ENCODE data around the gene AHSA1.

Gene AHSA1

DNA sequence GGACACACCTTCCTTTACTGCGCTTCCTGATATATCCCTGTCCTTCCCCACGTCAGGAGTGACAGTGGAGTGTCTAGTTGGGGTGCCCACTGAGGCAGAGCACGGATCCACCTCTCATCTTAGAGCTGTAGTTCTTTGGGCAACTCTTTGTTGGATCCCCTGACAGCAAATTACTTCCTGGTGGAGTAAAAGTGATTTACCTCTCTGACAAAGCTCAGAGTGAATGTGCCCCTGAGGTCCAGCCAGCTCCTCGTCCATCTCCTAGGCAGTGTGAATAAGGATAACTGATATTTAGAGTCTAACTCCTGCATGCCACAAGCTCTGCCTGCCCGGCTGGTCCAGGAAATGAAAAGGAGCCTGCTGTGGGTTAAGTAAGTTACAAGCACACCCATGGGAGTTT is 16.0 kb downstream of the AHSA1 start:
- DNase-seq (ENCODE audit: low spot score) = no peak

DNA sequence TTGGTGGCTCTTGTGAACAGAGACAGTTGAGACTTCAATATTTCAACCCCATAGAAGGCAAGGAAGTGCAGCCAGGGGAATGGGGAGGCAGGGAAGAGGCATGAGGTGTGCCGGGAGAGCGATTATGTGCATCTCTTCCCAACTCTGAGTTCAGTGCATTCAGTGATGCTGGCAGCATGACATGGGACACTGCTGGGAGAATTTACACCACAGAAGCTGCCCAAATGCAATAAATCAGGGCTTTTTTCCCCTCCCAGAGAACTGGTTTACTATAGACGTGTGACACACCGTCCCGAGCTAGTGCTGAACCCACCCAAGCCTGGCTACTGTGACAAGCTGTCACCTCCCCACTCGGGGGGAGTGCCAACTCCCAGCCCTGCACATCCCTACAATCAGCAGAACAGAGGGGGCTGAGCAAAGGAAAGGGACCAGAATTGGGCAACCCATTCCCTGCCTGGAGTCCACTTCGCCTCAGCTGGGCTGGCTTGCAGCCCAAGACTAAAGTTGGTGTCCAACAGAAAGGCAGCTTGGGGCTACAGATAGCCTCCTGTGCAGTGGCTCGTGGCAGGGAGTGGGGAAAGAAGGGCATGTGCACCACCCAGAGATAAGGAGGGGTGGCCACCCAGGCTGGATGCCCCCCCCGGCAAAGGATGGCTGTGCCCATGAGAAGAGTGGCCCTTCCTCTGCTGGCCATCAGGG is 16.7 kb downstream of the AHSA1 start:
- DNase-seq (ENCODE audit: low spot score) = no peak

DNA sequence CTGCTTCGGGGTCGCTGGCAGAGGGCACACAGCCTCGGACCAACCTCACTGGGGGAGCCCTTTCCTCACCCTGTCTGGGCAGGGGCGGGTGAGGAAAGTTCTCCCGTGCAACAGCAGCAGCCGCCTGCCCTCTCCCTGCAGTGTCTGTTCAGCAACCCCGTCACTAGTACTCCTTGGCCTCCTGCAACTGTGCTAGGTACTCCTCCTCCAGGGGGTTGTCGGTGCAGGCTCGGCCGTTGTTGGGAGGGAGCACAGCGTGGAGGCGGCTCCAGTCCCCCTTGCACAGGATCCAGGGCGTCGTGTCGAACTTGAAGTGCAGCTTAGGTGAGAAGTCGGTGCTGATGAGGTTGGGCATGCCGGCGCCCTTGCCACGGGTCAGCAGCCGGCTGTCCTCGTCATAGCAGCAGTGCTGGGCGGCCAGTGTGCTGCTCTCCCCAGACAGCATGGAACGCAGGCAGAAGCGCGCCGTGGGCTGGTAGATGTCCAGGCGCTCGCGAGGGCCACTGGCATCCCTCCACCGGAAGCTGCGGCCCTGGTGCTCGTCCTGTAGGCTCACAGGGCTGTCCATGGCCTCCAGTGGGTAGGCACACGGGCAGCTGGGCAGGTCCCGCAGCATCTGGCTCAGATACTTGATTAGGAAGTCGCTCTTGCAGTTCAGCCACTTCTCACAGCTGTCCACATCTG is 17.7 kb downstream of the AHSA1 start:
- no peak for DNase-seq (ENCODE audit: low spot score)

DNA sequence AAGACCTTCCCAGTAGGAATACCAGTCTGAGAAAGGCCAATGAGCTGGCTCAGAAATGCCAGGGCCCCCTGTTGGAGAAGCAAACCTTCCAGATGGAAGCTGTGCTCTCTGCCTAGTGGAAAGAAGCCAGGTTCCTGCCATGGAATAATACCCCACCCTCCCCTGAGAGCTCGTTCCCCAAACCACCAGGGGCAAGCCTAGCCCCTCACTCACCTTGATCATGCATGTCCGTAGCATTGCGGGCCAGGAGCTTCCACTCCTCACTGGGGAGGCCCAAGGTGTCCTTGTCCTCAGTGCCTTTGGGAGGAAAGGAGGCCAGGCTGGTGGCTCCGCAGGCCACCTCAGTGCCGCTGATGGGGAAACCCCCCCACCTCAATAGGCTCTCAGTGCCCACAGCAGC is 20.1 kb downstream of the AHSA1 start:
- no peak for DNase-seq (ENCODE audit: low spot score)

DNA sequence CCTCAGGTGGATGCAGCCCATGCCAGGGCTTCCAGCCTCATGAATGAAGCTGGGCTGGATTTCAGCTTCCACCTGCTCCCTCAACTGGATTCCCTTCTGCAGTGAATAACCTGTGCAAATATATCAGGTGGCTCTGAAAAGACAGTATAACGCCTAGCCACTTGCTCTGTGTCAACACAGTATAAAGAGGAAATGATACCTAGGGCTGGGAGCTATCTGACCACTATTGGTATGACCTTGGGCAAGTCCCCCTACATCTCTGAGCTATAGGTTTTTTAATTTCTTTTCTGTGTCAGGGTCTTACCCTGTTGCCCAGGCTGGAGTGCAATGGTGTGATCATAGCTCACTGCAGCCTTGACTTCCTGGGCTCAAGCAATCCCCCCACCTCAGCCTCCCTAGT is 20.9 kb downstream of the AHSA1 start:
- no peak for DNase-seq (ENCODE audit: low spot score)

DNA sequence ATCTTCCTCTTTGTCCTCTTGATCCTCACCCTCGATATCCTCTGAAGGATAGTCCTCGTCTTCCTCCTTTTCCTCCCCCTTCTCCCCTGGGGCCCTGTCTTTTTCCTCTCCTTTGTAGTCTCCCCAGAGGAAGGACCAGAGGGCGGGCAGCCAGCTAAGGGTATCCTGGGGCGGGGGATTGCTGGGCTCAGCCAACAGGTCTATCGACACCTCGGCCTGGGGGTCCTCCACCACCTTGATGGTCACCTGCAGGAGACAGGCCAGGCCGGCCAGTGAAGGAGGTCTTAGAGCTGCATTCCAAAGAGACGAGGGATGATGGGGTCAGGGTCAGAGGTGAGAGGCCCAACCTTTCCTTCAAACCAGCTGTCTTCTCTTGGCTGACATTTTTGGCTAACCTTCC is 24.5 kb downstream of the AHSA1 start:
- DNase-seq (ENCODE audit: low spot score) = no peak

DNA sequence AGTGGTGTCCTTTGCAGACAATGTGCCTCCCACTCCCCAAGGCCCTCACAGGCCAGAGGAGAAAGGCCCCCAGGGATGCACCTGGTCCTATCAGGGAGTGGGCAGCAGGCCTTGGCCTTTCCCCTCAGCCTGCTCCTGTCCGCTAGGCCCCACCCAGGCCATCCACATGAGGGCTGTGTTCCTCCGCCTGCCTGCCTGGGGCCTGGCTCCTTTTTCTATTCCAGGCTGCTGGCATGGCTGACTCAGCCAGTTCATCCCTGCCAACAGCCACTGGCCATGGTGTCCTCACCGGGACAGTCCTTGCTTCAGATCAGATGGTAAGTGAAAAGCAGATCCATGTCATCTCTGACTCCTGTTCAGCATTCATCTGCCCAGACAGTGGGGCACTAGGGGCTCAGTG is 27.4 kb downstream of the AHSA1 start:
- DNase-seq (ENCODE audit: low spot score) = no peak

DNA sequence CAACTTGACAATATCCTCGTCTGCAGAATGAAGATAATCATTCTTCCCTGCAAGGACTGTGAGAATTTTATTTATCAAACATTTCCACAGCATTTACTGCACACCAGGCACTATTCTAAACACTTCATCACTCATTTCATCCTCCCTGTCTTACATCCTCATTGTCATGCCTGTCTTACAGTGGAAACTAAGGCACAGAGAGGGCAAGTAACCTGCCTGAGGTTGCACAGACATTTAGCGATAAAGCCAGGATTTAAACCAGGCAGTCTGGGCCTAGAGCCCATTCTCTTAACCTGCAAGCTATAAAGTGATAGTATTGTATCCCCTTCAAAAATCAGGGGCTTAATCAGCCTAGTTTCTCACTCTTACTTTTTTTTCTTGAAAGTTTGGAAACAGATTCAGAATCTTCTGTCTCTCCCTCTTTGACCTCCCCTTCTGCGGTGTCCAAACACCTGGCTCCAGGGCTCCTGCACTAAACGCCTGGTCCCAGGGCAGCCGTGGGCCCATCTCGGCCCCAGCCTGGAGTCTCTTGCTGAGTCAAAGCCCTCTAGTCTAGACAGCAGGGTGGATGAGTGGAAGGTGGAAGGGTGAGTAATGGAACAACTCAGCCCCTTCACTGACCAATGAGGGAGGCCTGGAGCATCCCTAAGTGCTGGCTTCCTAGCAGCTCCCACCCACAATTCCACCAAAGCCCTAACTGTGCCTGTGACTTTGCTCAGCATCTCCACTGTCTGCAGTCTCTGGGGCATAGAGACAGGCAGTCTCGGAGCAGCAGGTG is 28.2 kb downstream of the AHSA1 start:
- no peak for DNase-seq (ENCODE audit: low spot score)

DNA sequence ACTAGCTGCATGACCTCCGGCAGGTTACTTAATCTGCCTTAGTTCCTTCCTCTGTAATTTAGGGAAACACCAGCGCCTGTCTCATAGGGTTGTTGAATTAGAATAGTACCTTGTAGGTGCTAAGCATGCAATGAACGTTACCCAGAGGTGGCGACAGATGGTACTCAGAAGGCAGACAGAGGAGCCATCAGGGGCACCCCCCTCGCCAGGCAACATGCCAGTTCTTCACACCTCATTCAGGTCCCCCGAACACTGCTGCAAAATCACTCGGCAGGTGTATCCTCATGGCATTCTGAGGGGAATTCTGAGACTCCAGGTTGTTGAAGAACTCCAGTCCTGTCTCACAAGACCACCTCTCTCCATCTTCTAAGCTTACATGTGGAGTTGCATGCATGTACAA is 30.7 kb downstream of the AHSA1 start:
- no peak for DNase-seq (ENCODE audit: low spot score)

DNA sequence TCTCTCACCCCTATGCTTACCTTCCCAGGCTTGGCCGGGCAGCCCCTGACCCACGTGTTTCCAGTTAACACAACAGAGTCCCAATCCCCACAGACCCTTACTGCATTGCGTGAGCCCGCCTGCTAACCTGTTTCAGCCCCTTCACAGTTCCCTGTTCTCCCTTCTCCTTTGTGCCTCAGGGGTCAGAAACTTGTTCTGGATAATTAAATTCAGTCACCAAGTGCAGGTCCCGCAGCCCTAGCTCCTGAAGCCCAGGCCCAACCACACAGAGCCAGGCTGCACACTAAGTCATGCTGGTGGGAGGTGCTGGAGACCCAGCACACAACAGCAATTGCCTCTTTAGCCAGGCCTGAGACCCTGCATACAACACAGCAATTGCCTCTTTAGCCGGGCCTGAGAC is 31.1 kb downstream of the AHSA1 start:
- DNase-seq (ENCODE audit: low spot score) = no peak

DNA sequence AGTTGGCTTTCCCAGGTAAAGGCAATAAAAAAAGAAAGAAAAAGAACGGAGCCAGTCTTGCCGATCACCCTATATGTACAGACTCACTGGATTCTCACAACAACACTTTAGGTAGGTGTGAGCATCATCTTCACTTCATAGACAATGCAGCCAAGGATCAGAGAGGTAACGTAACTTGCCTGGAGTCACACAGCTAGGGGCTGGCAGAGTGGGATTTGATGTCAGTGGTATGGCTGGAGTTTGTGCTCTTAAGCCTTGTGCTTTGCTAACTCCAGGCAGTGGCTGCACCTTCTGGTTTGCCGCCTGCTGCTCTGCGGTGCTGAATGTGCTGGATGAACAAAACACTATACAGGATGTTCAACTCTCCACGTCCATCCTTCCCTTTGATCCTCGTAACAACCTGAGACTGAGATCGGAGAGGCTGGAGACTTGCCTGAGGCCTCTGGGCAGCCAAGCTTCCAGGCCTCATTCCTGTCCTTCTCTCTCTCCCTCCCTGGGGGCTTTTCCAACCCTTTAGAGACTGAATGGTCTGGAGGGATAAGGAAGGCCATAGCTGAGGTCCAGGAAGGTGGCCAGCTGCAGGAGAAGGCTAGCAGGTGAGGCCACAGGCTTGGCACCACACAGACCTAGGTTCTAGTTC is 32.6 kb downstream of the AHSA1 start:
- no peak for DNase-seq (ENCODE audit: low spot score)

DNA sequence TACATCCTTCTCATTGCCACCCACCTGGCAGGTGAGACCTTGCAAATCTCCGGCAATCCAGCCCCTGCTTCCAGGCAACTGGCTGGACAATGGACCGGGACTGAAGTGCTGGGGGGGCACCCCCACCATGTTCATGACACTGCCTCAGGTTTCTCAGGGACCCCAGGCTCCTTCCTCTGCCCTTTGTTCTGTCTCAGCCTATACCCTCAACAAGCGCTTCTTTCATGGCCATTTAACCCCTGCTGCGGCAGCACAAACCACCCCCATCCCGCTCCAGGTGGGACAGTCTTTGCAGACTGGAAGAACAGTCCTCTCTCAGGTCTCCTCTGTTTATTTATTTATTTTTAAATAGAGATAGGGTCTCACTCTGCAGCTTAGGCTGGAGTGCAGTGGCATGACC is 33.2 kb downstream of the AHSA1 start:
- no peak for DNase-seq (ENCODE audit: low spot score)

DNA sequence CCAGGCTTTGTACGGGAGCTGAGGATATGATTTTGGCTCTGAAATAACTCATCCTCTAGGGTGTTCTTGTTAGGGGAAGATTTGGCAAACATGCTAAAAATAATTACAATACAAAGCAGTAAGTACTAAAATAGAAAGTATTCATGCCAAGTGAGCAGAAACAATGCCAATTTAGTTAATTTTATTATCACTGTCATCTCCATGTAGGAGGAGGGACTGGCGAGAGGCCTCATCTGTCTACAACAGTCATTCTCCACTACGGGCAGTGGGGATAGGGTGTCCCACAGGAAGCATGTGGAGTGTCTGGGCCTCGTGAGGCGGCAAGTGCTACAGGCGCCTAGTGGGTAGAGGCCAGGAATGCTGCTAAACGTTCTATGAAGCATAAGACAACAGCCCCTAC is 37.4 kb downstream of the AHSA1 start:
- DNase-seq (ENCODE audit: low spot score) = no peak

DNA sequence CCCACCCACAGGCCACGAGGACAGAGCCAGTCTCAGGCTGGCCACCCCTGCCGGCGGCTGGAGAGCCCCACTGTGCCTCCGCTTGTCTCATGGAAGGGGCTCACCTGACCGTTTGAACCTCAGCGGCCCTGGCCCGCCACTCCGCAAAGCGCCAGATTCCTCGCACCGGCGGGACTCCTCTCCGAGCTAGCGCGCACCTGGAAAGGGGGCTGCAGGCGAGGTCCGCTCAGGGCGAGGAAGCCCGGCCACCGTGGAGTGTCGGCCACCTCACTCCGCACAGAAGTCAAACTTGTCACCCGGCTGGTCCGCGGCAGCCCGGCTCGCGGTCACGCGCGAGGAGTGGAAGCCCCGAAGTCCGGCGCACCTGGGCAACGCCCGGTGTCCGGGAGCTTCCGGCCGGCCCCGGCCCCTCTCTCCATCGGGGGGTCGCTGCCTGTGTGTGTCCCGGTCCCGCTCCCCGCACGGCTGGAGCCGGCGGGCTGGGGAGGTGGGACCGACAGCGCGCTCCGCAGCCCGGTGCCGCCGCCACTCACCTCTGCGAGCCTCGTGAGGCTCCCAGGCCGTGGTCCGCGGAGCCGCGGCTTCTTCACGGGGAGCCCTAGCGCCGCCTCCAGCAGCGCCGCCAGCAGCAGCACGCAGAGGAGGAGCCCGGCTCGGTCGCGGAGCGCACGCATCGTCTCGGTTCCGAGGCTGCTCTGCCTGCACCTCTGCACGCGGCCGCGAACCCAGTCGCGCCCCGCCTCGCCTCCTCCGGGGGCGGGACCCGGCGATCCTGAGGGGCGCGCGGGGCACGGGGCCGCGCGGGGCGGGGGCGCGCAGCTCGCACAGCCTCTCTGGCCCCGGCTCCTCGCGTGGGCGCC is 40.5 kb downstream of the AHSA1 start, which contains the start of gene ISM2:
ISM2 (minus strand) TSS at position 697 of the 860 bp plus-strand sequence; CDS start at position 674, 23 bp downstream.
- no peak for DNase-seq (ENCODE audit: low spot score)

DNA sequence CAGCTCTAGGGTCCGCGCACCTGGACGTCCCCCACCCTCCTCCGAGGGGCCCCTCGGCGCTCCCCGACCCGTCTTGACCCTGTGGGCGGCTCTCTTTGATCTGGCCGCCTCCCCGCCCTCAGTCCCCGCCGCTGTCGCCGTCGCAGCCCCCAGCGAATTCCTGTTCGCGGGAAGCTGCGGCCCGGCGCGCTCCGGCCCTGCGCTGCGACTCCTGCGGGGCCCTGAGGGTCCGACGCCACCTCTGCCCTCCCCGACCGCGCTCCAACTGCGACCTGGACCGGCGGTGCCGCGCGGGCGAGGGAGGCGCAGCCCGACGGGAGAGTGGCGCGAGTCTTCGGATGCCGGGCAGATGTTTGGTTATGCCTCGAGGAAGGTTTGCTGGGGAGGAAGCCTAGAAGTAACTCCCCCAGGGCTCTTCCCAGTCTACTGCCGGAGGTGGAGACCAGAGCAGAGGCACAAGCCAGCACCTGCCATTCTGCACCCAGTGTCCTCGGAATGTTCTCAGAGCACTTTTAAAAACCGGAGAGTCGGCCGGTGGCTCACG is 41.2 kb downstream of the AHSA1 start:
- DNase-seq (ENCODE audit: low spot score) = no peak

DNA sequence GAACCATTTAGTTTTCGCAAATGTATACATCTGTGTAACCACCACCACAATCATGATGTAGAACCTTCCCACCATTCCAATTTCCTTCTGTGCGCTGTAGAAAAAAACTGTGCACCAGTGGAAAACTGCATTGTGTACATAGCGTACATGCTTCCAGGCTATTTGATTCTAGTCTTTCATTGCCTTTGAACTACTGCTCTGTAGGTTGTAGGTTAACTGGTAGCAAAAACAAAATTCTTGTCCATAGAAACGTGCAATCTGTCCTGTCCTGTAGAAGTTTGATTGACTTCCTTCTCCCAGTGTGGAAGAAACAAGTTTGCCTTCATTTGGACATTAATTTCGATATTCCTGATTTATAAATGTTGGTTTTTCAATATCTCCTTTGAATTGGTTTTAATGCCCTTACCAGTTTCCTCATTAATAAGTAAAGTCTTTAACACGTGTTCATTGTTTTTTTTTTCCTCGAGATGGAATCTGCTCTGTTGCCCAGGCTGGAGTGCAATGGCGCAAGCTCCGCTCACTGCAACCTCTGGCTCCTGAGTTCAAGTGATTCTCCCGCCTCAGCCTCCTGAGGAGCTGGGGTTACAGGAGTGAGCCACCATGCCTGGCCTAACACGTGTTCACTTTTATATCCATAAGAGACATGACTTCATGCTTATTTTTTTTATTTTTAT is 44.4 kb downstream of the AHSA1 start:
- DNase-seq (ENCODE audit: low spot score) = no peak

DNA sequence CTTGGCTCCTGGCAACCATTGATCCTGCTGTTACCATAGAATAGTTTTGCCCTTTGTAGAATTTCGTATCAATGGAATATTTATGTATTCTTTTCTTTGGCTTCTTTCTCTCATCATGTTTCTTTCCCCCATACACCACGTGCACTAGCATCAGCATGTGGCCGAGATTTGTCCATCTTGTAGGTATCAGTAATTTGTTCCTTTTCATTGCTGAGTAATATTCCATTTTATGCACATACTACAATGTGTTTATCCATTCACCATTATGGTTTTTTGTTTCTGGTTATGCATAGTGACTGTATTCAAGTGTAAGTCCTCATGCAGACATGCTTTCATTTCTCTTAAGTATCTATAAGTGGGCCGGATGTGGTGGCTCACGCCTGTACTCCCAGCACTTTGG is 45.2 kb downstream of the AHSA1 start:
- DNase-seq (ENCODE audit: low spot score) = no peak

DNA sequence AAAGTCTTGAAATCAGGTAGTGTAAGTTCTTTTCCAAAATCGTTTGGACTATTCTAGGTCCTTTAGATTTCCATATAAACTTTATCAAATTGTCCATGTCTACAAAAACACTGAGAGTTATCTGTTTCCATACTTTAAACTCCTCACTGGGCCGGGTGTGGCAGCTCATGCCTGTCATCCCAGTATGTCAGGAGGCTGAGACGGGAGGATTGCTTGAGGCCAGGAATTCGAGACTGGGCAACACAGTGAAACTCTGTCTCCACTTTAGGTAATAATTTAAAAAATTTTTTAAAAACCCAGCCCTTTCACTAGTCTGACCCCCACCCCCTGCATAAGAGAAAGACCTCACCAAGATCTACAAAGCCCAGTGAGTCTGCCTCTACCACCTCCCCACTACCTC is 47.1 kb downstream of the AHSA1 start:
- no peak for DNase-seq (ENCODE audit: low spot score)

DNA sequence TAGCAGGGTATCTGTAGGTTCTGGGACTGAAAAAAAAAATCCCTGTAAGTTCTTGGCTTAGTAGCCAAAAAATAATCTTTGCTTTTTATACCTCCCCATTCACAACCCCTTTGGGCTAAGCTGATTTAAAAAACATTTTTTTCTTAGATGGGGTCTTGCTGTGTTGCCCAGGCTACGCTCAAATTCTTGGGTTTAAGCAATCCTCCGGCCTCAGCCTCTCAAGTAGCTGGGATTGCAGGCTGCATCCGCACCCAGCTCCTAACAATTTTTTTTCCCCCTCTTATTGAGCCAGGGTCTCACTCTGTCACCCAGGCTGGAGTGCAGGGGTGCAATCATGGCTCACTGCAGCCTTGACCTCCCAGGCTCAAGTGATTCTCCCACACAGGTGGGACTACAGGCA is 49.9 kb downstream of the AHSA1 start:
- no peak for DNase-seq (ENCODE audit: low spot score)

DNA sequence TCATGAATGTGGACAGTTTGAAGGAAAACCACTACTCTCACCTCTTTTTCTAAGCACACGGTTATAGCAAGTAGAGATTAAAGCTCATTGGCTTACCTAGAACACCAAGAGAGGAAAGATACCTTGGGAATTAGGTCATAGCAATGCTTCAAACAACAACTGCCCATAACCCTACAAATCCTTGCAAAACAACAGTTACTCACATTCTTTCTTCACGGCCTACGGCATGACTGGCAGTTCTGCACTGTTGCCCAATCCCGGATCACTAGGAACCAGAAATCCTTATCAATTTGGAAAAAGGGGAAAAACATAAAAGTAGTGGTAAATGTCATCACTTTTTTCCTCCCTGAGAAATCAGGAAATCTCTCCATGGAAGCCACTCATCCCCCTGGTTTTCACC is 50.4 kb downstream of the AHSA1 start:
- no peak for DNase-seq (ENCODE audit: low spot score)

DNA sequence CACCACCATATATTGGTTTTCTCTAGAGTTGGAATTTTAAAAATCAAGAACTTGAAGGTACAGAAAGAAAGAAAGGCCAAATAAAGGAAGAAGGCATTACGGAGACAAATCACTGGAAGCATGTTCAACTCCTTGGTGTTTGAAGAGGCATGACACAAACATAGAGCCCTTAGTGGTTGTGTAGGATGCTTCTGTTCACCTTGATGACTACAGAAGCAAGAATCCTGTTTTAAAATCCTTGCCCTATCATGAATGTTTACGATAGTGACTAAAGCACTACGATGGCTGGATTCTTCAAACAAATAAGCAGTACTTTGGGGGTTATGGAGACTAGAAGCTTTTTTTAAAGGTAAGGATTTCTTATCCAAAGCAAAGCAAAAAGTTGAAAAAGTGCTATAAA is 51.0 kb downstream of the AHSA1 start:
- DNase-seq (ENCODE audit: low spot score) = no peak

Measured in globus pallidus (tissue), 1 donor.